ENCODE data around the gene ARHGAP28. TPM values are rescaled to one million over a fixed set of nuclear protein-coding genes. Genes with fewer than 3 reads are reported as not detected.

Gene ARHGAP28
- polyA plus RNA-seq, 12 donors, result 19.7 to 48.5 (median 26.6) TPM; not detected in 1

DNA sequence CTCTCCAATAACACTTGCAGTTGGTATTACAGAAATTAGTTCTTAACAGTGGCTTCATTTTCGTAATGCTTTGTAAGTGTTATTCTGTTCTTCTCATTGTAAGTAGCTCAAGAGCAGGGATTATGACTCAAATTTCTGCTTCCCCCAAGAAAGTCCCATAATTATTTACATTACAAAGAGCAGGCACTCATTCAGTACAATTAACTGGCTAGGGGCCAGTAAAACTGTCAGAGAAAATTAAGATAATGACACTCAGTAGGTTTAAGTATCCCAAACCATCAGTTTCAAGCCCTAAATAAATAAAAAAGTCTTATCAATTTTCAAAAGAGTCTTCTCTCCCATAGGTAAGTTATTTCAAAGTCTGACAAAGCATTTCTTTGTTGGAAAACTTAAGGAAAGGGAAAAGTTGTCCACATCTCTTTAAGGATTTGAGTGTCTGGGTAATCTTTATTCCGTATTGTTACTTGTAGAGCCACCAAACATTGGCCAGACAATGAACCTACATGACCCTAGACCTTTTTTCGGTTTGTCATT lies 137.1 kb downstream of the ARHGAP28 start:
- DNase-seq, result no peak

DNA sequence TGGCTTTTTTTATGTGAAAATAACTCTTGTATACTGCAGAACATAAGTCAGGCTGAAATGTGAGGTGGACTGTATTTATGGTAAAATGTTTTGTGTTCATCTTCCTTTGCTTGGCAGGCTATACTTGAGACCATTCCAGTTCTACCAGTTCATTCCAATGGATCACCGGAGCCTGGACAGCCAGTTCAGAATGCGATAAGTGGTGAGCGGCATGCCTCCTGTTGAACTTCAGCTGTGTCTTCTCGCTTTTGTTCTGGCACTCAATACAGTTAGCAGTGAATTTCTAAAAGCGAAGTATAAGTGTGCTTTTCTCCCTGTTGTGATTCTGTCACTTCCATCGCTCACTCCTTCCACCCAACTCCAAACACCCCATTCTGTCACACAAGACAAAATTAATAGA lies 138.5 kb downstream of the ARHGAP28 start:
- no peak for DNase-seq

DNA sequence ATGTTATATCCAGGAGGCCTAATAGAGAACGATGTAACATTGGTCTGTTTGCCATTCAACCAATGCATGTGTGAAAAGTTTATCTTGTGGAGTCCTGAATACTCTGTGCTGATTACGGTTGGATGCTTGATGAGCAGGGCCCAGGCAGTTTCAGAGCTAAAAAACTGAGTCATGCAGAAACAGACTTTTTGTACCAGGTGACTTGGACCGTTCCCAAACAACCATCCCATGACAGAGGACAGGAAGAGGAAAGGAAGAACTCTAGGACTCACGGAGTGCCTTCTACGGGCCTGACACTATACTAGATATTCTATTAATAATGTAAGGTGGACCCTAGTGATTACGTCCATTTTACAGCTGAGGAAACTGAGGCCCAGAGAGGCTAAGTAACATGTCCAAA lies 142.1 kb downstream of the ARHGAP28 start:
- no peak for DNase-seq

DNA sequence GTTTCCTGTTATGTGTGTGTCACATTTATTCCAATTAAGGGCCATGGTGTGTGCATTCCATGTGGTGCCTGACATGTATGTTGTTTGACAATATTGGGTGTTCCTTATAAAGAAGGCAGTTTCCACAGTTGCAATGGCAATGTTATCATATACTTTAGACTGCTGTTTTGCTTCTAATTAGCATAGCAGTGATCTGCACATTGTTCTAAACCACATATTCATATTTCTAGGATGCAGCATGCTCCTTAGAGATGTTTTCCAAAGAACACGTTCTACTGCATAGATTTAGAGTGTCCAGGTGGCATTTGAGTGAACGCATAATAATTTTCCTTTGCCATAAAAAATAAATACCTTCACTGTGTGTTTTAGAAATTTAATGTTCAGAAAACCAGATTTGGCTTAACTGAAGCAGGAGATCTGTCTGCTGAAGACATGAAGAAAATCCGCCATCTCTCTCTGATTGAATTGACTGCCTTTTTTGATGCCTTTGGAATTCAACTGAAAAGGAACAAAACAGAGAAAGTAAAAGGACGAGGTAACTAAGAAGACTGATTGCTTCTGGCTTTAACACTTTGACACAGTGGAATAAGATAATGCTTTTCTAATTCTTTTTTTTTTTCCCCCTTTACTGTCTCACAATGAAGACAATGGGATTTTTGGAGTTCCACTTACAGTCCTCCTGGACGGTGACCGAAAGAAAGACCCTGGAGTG lies 143.7 kb downstream of the ARHGAP28 start:
- no peak for DNase-seq

DNA sequence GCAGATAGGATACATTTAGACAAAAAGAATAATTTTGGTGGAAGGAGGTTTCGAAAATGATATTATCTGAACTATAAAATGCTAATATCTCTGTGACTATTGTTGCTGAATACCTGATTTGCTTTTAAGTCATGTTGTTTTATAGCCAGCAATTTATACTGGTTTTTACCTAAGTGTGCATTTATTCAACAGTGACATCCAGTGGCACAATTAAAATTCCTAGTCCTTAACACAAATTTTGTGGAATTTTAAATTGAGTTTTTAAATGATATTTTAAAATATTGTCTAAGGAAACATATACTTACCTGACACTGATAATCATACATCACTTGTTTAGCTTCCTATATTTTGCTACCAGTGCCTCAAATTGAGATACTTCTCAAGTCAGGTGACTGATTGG lies 144.8 kb downstream of the ARHGAP28 start:
- DNase-seq, result no peak

DNA sequence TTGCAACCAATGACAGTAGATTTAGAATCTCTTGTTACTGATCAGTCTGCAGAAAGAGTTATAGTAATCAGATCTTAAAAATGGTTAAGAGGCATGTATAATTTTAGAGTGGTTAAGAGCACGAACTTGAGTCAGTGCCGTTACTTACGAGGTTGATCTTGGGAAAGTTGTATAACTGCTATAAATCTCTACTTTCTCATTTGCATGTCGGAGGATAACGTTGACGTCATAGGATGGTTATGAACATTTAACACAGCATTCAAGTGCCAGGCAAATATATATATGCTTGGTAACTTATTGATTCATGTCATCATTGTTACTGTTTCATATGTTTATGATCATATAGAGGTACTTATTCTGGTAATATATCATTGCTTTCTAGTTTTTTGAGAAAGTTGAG lies 146.2 kb downstream of the ARHGAP28 start:
- no peak for DNase-seq

DNA sequence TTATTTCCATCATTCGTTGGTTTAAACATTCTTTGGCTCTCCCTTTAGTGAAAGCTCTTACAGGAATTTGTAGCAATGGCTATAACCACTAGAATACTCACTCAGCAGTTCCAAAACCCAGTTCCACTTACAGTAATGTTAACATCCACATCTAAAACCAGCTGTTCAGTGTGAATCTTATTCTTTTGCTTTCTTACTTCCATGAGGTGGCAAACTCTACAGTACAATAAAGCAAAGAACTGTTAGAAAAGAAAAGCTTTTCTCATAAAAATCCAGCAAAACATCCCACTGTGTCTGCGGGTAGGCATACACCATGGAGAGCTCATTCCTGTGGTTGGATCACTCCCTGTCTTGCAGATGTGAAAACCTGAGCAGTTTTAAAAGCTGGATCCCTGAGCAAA lies 147.1 kb downstream of the ARHGAP28 start:
- DNase-seq, result peak; percentile 45

DNA sequence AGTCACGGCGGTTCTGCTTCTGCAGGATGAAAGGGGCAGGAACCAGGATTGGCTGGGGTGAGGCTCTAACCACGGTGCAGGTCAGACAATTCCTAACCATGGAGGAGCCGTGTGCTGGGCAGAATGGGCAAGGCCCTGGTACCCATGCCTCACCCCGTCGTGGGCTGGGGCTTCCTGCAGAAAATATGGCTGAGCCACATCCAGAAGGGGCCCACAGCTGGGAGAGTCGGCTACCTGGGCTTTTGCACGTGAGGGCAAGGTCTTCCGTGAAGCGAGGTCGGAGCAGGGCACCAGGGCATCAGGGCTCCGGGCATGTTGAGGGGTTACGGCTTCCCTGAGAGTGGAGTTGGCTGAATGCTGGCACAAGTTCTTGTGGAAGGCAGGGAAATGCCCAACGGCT lies 147.8 kb downstream of the ARHGAP28 start:
- DNase-seq, result no peak

DNA sequence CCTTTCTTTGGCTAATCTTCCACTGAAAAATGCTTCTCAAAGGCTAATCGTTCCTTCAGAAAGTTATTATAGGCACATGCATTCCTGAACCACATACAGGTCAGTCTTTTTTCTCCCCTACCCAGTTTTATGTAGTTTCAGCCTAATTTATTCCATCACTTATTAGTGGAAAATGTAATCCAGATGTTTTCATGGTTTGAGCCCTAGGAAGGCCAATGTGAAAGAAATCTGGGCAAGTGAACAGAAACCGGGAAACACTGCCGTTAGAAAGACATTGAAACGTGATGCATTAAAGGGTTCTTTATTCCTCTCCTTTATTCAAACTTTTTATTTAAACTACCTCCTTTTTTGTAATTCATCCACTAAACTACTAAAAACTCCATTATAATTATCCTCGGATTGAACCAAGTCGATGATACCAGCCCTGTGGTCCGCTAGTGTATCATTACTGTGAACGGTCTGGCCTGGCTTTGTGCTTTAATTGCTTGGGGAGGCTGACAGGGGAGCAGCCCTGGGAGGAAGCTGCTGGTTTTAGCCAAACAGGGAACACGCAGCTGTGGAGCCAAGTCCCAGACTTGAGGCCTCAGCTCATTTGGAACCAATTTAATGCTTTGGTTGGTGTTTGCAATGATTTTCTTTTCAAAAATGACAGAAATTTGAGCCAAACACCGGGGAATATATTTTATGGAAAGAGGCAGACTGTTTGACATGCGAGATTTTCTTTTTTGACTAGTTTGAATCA lies 149.2 kb downstream of the ARHGAP28 start:
- peak; percentile 80 for DNase-seq

DNA sequence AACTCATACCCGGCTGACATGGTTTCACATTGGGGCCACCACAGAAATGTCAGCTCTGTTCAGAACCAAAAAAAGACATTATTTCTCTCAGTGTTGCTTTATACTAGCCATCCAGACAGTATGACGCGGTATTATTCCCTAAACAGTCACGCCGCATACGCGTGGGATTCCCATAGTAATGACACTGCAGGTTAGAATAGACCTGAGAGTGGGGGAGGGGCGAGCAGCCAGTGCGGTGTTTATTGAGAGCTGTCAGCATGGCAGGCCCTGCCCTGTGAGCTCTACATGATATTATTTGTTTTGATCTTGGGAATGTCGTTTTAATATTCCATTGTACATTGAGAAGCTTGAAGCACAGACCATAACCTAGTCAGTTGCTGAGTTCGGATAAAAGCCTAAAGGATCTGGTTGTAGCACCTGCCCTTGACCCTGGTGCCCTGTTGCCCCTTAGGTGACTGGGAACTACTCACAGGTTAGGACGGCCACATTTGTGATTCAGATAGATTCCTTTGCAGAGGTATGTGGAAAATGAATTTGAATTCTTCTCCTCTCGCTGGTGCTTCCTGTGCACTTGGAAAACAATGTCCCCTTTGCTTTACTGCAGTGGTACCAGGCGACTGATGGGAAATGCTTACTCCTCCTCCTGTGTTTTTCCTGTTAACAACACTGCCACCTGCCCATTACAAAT lies 150.1 kb downstream of the ARHGAP28 start:
- DNase-seq, result no peak

DNA sequence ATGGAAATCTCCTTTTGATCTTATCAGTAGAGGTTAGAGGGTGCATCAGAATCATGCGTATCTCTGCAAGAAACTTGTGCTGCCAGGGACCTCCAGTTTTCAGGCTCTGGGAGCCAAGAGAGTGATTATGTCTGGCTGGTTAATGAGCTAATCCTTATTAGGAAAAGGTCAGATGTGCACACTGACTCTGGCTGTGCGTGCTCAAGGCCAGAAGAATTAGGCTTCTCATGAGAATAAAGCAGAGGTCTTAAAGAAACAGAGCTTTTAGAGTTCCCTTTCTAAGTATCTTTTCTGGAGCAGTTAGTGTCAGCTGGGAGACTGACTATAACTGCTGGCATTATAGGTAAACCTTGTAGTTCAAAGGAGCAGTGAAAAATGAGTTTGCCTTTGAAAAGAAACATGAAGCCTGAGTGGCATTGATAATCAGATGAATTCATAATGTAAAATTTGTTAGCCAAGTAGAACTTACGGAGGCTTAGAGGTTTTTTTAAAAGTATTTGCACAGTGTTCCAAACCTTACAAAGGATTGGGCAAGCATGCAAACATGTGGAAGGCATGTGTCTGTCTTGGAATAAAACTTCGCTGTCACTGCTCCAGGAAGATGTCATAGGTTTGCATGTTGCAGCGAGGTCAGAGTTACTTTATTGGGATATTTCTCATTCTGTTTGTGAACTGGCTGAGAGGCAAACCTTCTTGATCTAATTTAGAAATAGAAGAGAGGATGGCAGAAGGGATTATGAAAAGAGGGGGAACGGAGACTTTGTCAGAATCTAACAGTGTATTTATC lies 151.7 kb downstream of the ARHGAP28 start:
- peak; percentile 93 for DNase-seq

DNA sequence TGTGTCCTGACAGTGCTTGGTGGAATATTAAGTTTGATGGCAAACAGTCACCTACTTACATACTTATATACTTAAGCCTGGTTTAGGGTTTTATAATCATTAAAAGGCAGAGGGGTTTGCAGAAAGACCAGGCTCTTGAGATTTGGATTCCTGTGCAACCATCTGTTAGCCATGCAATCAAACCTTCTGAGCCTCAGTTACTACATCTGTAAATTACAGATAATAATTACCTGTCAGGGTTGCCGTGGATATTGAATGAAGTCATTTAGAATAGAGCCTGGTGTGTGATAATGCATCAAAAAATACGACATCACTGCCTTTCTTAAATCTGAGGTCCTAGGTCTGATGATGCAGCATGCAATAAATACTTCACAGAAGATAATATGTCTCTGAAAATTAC lies 152.9 kb downstream of the ARHGAP28 start:
- no peak for DNase-seq

DNA sequence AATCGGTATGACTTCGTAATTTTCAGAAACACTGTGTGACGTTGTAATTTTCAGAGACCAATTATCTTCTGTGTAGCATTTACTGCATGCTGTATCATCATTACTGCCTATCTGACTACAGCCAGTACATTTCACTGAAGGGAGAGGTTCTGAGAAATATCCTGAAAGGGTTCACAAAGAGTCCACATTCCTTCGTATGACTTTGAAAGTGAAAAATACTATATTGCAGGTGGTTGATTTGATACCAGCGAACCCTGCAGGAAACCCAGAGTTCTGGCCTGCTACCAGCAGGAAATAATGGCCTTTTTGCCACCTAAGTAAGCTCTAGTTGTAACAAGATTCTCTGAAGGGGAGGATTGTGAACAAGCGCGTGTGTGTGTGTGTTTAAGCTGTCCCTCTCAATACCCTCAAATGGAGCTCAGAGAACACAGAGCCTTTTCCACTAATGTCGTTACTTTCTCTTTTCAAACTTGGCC lies 155.5 kb downstream of the ARHGAP28 start:
- peak; percentile 51 for DNase-seq

DNA sequence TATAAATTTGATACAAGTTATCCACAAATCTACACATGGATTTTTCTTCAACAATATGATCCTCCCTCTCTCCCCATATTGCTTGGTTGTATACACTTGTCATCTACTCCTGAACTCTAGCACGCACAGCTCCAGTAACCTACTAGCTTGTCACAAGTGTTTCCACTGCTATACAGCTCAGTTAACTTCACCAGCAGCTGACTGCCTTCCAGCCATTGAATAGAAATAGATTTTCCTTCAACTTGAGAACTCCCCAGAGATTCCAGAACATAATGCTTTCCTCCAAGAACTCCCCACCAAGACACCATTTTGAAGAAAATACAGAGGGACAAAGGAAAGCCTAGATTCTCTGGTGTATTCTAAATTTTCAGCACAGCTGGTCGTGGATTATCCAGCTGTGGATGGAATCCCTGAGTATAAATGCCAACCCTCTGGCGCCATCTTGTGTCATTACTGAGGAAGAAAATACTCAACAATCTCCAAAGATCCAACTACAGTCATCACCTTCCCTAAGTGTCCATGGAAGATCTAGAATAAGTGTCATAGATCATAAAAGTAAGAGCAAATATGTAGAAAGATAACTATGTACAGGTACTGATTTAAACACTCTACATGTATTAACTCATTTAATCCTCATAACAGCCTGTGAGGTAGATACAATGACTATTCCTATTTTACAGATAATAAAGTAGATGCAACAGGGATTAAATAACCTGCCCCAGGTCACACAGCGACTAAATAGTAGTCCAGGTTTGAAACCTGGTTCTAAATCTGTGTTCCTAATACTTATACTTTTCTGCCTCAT lies 156.7 kb downstream of the ARHGAP28 start:
- peak; percentile 90 for DNase-seq

DNA sequence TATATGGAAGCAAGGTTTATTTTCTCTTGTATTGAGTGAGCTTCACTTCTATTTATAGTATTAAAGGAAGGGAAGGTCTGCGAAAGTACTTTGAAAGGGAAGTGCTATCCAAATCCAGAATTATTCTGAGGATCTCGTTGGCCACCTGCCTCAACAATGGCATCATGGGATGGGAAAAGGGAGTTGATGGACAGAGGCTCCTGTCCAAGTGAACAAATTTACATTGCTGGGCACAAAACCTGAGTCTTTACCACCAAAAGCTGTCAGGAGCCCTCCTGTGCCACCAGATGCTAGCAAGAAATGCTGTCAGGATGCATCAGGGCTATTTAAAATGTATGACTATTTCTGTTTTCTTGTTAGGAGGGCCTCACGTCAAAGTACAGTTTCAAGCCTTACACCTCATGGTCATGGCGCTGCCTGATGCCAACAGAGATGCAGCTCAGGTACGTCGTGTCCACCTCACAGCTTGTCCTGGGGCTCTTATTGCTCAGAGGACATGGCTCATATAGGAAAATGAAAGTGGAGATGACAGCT lies 157.3 kb downstream of the ARHGAP28 start:
- DNase-seq, result no peak

DNA sequence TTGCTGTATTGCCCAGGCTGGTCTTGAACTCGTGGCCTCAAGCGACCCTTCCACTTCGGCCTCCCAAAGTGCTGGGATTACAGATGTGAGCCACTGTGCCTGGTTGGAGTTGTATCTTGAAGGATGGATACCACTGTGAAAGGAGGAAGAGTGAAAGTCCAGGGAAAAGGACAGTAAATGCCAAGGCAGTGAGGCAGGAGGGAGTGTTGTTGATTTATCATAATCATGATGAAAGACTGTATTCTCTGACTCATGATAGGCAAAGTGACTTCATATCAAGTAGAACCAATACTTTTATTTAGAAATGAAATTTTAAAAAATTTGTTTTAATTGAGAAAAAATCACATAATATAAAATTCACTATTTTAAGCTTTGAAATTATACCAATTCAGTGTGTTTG lies 162.3 kb downstream of the ARHGAP28 start:
- no peak for DNase-seq

DNA sequence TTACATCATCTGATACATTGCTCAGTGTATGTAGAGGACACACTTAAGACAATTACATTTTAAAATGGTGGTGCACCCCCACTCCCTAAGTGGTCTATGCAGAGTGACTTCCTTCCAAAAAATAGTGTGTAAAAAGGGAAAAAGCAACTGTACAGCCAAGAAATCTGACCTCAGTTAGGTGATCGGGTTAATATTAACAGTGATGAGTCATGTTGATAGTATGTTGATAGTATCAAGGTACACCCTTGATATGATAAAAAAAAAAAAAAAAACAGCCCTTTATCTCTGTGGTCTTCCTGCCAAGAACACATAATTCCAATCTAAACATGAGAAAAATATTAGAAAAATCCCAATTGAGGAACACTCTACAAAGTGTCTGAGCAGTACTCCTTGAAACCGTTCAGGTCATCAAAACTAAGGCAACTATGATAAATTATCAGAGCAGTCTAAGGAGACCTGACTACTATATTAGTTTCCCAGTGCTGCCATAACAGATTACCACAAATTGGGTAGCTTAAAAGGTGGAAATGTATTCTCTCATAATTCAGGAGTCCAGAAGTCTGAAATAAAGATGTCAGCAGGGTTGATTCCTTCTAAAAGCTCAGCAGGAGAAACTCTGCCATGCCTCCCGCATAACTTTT lies 171.9 kb downstream of the ARHGAP28 start:
- no peak for DNase-seq

DNA sequence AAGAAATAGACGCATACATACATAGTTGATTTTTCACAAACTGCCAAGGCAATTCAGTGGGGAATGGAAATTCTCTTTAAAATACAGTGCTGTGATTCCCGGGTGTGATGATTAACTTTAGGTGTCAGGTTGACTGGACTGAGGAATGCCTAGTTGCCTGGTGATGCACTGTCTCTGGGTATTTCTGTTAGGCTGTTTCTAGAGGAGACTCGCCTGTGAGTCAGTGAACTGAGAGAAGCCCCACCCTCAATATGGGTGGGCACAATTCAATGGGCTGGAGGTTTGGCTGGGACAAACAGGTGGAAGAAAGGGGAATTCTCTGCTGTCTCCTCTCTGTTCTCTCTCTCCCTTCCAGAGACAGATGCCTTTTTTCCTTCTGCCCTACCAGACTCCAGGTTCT lies 187.6 kb downstream of the ARHGAP28 start:
- no peak for DNase-seq

DNA sequence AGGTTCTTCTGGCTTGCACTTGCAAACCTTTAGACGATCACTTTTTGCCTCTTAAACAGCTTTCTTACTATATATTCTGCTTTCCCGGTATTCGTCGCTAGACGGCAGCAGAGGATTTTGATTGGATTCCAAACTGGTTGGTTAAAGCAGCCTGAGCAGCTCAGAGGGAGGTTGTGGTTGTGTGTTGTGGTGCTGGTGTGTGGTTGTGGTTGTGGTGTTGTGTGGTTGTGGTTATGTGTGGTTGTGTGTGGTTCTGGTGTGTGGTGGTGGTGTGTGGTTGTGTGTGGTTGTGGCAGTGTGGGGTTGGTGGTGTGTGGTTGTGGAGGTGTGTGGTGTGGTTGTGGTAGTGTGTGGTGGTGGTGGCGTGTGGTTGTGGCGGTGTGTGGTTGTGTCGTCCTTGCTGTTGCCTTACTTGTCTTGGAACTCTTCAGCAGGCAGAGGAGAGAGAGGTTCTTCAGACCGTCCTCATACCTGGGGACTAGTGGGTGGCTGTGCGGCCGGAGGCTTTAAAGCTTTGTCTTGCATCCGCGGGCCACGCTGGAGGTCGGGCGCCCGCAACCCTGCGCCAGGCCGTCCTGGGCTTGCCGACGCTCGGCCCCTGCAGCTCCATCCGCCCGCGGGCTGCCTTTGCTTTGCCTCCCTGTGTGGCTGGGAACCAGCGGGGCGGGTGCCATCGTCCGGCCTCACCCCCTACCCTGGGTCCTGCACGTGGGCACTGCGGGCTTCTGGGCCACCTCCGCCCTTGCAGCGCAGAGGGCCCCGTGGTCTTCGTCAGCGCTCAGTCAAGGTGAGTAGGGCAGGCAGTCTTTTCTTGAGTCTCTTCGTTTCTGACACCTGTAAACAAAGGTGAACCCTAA lies 190.8 kb downstream of the ARHGAP28 start:
- peak; percentile 58 for DNase-seq
